Left hindlimb (tissue), 1 donor: ENCODE measurements around the gene ADAP1.
"Not testable (repeated sequence)": the region's sequence is repeated elsewhere in the genome, so short reads cannot be mapped to it uniquely, and the experiment has no call there.

Source experiments
- DNase-seq: peaks from one replicate; pipeline ENCODE4 v3.0.0-alpha.2; 2018

The ADAP1 gene

GRCh38 chr7:957418-958220, 3.1 kb upstream of the ADAP1 start:
- no peak for DNase-seq

GRCh38 chr7:956031-956430, 1.6 kb upstream of the ADAP1 start:
- no peak for DNase-seq

- DNase-seq: peak; percentile 41
Observed at GRCh38 chr7:953547-954327, 743 bp downstream of the ADAP1 start.

- DNase-seq: no peak
Observed at GRCh38 chr7:952548-953441, 1.7 kb downstream of the ADAP1 start.

- no peak for DNase-seq
Observed at GRCh38 chr7:951881-952547, 2.5 kb downstream of the ADAP1 start.

GRCh38 chr7:949021-949934, 5.2 kb downstream of the ADAP1 start:
- no peak for DNase-seq

GRCh38 chr7:947391-948210, 6.9 kb downstream of the ADAP1 start:
- DNase-seq: peak; percentile 8

GRCh38 chr7:946256-946996, 8.1 kb downstream of the ADAP1 start:
- no peak for DNase-seq

- no peak for DNase-seq
Observed at GRCh38 chr7:945556-946255, 8.8 kb downstream of the ADAP1 start.

GRCh38 chr7:945147-945555, 9.3 kb downstream of the ADAP1 start:
- no peak for DNase-seq

GRCh38 chr7:944744-945143, 9.7 kb downstream of the ADAP1 start:
- DNase-seq: no peak

- not testable (repeated sequence) for DNase-seq
Observed at GRCh38 chr7:943793-944192, 10.7 kb downstream of the ADAP1 start.

- DNase-seq: no peak
Observed at GRCh38 chr7:940599-941408, 13.7 kb downstream of the ADAP1 start.

- no peak for DNase-seq
Observed at GRCh38 chr7:939843-940242, 14.6 kb downstream of the ADAP1 start.

- no peak for DNase-seq
Observed at GRCh38 chr7:938546-939185, 15.8 kb downstream of the ADAP1 start.

GRCh38 chr7:937856-938484, 16.5 kb downstream of the ADAP1 start:
- DNase-seq: no peak

GRCh38 chr7:936386-937054, 18.0 kb downstream of the ADAP1 start:
- no peak for DNase-seq
